HK-2 (cell line): ENCODE measurements around the gene SPACA6.
A peak's percentile ranks its signal among the peaks of the same experiment; 100 is the strongest.

Experiments
- DNase-seq: peaks from one replicate; pipeline ENCODE4 v3.0.0-alpha.2; 2018; ENCODE audit not compliant: unreplicated experiment

The SPACA6 gene

GRCh38 chr19:51706296-51706695, 13.2 kb downstream of the SPACA6 start:
- no peak for DNase-seq

DNA sequence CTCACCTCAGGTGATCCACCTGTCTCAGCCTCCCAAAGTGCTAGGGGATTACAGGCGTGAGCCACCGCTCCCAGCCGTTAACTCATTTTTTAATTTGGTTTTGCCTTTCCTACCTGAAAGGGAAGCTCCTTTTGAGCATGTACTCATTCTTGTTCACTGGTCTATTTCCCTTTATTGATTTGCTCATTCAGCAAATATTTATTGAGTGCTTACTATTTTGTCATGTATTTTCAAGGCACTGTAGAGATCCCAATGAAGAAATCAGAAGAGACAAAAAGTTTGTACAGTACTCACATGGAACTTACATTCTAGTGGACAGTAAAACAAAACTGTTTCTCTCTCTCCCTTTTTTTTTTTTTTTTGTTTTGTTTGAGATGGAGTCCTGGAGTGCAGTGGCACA, 13.8 kb downstream of the SPACA6 start:
- no peak for DNase-seq

DNA sequence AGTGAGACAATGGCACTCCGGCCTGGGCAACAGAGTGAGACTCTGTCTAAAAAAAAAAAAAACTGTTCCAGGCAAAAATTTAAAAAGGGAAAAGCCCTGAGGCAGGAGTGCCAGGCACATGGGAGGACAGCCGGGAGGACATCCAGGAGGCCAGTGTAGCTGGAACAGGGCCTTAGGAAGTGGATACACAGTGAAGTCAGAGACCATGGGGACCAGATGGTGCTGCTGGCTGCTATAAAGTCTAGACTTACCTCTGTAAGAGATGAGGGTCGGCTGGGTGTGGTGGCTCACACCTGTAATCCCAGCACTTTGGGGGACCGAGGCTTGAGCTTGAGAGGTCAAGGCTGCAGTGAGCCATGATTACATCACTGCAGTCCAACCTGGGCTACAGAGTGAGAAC, 15.7 kb downstream of the SPACA6 start:
- no peak for DNase-seq

- DNase-seq, result no peak
Observed at GRCh38 chr19:51709575-51709974, 16.4 kb downstream of the SPACA6 start.

- no peak for DNase-seq
Observed at GRCh38 chr19:51710163-51710562, 17.0 kb downstream of the SPACA6 start.

- no peak for DNase-seq
Observed at GRCh38 chr19:51711702-51712101, 18.6 kb downstream of the SPACA6 start.

- DNase-seq, result no peak
Observed at GRCh38 chr19:51712461-51713081, 19.4 kb downstream of the SPACA6 start.

- no peak for DNase-seq
Observed at GRCh38 chr19:51713319-51714285, 20.5 kb downstream of the SPACA6 start.

- no peak for DNase-seq
Observed at GRCh38 chr19:51714848-51715247, 21.7 kb downstream of the SPACA6 start.

- no peak for DNase-seq
Observed at GRCh38 chr19:51715850-51716249, 22.7 kb downstream of the SPACA6 start.

DNA sequence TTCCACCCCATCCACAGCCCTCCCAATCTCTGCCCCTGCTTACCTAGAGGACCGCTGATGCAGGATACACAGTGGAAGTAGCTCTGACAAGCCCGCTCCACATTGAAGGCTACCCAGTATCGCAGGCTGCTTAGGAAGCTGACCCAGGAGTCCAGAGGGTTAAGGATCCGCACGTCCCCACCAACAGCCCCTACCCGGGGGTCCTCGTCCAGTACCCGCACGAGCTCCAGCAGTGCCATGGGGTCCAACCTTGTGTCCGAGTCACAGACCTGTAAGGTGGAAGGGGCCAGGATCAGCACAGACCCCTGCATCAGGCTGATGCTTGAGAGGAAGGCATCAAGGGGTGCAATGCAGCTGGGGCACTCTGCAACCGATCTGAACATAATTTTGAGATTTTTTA, 23.8 kb downstream of the SPACA6 start:
- DNase-seq, result no peak

DNA sequence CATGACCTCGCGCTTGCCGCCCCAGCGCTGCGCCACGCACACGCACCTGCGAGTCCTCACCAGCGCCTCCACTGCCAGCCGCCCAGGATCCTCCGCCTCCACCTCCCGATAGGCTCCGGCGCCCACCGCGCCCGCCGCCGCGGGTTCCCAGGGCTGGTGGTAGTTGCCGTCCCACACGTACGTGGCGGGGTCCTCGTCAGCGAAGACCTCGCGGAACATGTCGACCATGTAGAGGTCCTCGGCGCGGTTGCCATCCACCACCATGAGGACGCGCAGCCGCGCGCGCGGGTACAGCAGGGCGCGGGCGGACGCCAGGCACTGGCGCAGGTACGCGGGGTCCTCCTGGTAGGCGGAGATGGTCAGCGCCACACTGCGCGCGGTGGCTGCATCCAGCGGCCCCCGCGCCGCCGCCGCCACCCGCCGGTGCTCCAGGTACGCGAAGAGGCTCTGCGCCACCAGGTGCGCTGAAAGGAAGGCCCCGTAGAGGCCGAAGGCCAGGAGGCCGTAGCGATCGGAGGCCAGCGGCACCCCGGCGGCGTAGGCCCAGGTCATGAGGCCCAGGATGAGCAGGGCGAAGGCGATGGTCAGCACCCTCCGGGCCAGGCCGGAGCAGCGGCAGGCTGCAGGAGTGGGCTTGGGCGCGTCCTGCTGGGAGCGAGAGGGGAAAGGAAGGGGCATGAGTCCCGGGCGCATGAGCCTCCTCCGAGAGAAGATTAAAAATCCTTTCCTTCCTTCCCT, 26.3 kb downstream of the SPACA6 start:
- no peak for DNase-seq

DNA sequence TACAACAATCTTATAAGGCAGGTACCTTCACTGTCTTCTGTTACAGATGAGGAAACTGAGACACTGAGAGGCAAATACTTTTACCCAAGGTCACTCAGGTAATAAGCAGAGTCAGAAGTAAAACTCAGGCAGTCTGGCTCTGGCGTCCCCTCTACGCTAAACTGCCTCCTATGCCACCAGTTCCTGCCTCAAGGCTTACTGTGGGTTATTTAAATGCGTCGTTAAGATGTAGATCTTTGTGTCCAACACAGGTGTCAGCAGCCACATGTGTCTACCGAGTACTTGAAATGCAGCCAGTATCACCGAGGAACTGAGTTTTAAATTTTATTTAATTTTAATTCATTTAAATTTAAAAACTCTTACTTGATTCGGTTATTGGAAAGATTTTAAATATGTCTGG, 28.8 kb downstream of the SPACA6 start:
- DNase-seq, result no peak

- no peak for DNase-seq
Observed at GRCh38 chr19:51722492-51722891, 29.4 kb downstream of the SPACA6 start.

GRCh38 chr19:51724543-51724942, 31.4 kb downstream of the SPACA6 start:
- no peak for DNase-seq

GRCh38 chr19:51726049-51726448, 32.9 kb downstream of the SPACA6 start:
- DNase-seq, result peak; percentile 95

GRCh38 chr19:51727349-51727880, 34.3 kb downstream of the SPACA6 start:
- no peak for DNase-seq

- DNase-seq, result no peak
Observed at GRCh38 chr19:51729781-51730180, 36.7 kb downstream of the SPACA6 start.

GRCh38 chr19:51733742-51734522, 40.8 kb downstream of the SPACA6 start:
- no peak for DNase-seq

DNA sequence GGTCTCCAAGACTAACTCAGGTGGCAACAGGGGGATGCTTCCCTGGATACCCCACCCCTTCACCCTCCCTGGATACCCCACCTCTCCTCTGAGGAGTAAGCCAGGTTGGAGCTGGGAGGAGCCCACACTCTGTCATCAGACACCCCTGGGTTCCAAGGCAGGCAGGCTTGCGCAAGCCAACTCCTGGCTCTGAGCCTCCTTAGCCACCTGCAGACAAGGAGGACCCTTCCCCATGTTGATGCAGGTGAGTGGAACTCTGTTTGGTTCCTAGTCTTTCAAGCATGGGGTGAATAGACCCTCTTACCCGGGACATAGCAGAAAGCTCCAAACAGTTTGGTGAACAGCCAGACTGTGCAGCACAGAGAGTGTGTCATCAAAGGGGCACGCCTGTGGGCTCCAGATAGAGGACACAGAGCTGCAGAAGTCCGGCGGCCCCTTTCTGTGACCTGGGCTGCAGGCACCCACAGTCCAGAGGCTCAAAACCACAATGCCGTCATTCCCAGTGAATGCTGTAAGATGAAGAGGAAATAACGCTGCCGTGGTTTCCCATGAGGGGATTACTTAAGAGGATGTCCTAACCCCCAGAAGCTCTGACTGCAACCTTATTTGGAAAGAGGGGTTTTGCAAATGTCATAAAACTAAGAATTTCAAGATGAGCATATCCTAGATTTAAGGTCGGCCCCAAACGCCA, 42.8 kb downstream of the SPACA6 start:
- DNase-seq, result peak; percentile 87

DNA sequence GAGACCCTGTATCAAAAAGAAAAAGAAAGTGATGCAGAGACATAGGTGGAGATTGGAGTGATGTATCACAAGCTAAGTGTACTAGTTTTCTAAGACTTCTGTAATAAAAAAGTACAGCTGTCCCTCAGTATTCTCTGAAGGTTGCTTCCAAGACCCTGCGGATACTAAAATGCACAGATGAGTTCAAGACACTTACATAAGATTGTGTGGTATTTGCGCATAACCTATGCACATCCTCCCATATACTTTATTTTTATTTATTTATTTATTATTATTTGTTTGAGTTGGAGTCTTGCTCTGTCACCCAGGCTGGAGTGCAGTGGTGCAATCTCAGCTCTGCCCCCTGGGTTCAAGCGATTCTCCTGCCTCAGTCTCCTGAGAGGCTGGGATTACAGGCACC, 44.3 kb downstream of the SPACA6 start:
- DNase-seq, result no peak
